CD4-positive, alpha-beta T cell treated with Interleukin-6 at 100 ng/mL for 8 hours (primary cell): ENCODE data around the gene JAM2.

ENCODE experiments used
- DNase-seq: peaks from one replicate; pipeline ENCODE4 v3.0.0-alpha.2; 2020; ENCODE audit warnings: mixed read lengths, low spot score

The JAM2 gene

GRCh38 chr21:25717491-25718147 is 78.6 kb downstream of the JAM2 start:
- no peak for DNase-seq

GRCh38 chr21:25721987-25722386 is 82.9 kb downstream of the JAM2 start:
- DNase-seq: no peak

GRCh38 chr21:25722631-25723030 is 83.6 kb downstream of the JAM2 start:
- no peak for DNase-seq

GRCh38 chr21:25732091-25732760 is 93.2 kb downstream of the JAM2 start:
- DNase-seq: no peak

GRCh38 chr21:25733859-25734653 is 95.0 kb downstream of the JAM2 start:
- no peak for DNase-seq

- DNase-seq: no peak
Observed at GRCh38 chr21:25734654-25734903, 95.5 kb downstream of the JAM2 start.

GRCh38 chr21:25734904-25735645 is 96.0 kb downstream of the JAM2 start, which contains the start of the genes ATP5PF and GABPA:
Gene ATP5PF, minus strand, starts transcription at chr21:25734904. Its CDS starts 5,110 bp downstream, at chr21:25729794.
Gene GABPA, plus strand, starts transcription at chr21:25734972. Its CDS starts 6,627 bp downstream, at chr21:25741599.
- DNase-seq: peak; percentile 97

GRCh38 chr21:25735646-25736597 is 96.9 kb downstream of the JAM2 start:
- DNase-seq: peak; percentile 65

- no peak for DNase-seq
Observed at GRCh38 chr21:25737421-25737820, 98.4 kb downstream of the JAM2 start.

GRCh38 chr21:25742900-25743299 is 103.8 kb downstream of the JAM2 start:
- DNase-seq: no peak

- DNase-seq: no peak
Observed at GRCh38 chr21:25744854-25745253, 105.8 kb downstream of the JAM2 start.

GRCh38 chr21:25750085-25750484 is 111.0 kb downstream of the JAM2 start:
- DNase-seq: peak; percentile 1

- DNase-seq: no peak
Observed at GRCh38 chr21:25752416-25752815, 113.4 kb downstream of the JAM2 start.

GRCh38 chr21:25756190-25756932 is 117.3 kb downstream of the JAM2 start:
- DNase-seq: no peak

GRCh38 chr21:25757531-25757930 is 118.5 kb downstream of the JAM2 start:
- no peak for DNase-seq

GRCh38 chr21:25759573-25759972 is 120.5 kb downstream of the JAM2 start:
- DNase-seq: no peak

GRCh38 chr21:25760061-25760460 is 121.0 kb downstream of the JAM2 start:
- DNase-seq: no peak

- no peak for DNase-seq
Observed at GRCh38 chr21:25760677-25761076, 121.6 kb downstream of the JAM2 start.

- no peak for DNase-seq
Observed at GRCh38 chr21:25764065-25764464, 125.0 kb downstream of the JAM2 start.
